KMS-11 (cell line): Measurements from ENCODE around the gene STXBP5.

Experiments
- H2AFZ ChIP-seq: fragments of 200-600 bp; sonication (generic); 2 replicates; pipeline ENCODE4 v1.6.1; 2016; ENCODE audit warnings: antibody characterized with exemption, mixed run types, low read depth
- H3K27ac ChIP-seq: fragments of 200-600 bp; sonication (generic); 2 replicates; pipeline ENCODE4 v1.6.1; 2016; ENCODE audit warnings: mild to moderate bottlenecking, mixed run types
- H3K27me3 ChIP-seq: fragments of 200-600 bp; sonication (generic); 2 replicates; pipeline ENCODE4 v1.6.1; 2017; ENCODE audit warnings: mild to moderate bottlenecking, low read depth, mixed run types, moderate library complexity; ENCODE audit not compliant: insufficient read depth
- H3K36me3 ChIP-seq: fragments of 200-600 bp; sonication (generic); 2 replicates; pipeline ENCODE4 v1.6.1; 2017; ENCODE audit warnings: mild to moderate bottlenecking, mixed run types; ENCODE audit not compliant: insufficient read depth
- H3K4me1 ChIP-seq: fragments of 200-600 bp; sonication (generic); 2 replicates; pipeline ENCODE4 v1.6.1; 2016; ENCODE audit warnings: mild to moderate bottlenecking, low read depth, mixed run types; ENCODE audit not compliant: poor library complexity, severe bottlenecking
- H3K4me2 ChIP-seq: fragments of 200-600 bp; sonication (generic); 2 replicates; pipeline ENCODE4 v1.7.0; 2016; ENCODE audit warnings: mild to moderate bottlenecking, mixed run types
- H3K4me3 ChIP-seq: fragments of 200-600 bp; sonication (generic); IDR thresholded peaks from 2 replicates; pipeline ENCODE4 v1.6.1; 2017; ENCODE audit warnings: low read depth, low read length, mixed read lengths; ENCODE audit not compliant: insufficient read depth
- H3K79me2 ChIP-seq: fragments of 200-600 bp; sonication (generic); 2 replicates; pipeline ENCODE4 v1.6.1; 2016; ENCODE audit warnings: low read depth, mixed run types; ENCODE audit not compliant: insufficient read depth
- H3K9ac ChIP-seq: fragments of 200-600 bp; sonication (generic); 2 replicates; pipeline ENCODE4 v1.6.1; 2016; ENCODE audit warnings: mild to moderate bottlenecking, mixed run types
- H4K20me1 ChIP-seq: fragments of 200-600 bp; sonication (generic); 2 replicates; pipeline ENCODE4 v1.6.1; 2016; ENCODE audit warnings: mild to moderate bottlenecking, mixed run types; ENCODE audit not compliant: insufficient read depth
- CTCF ChIP-seq: fragments of 200-600 bp; sonication (generic); conservative IDR thresholded peaks from 2 replicates; pipeline ENCODE4 v1.6.1; 2017; ENCODE audit warnings: low read depth, mild to moderate bottlenecking, antibody characterized with exemption, low read length, moderate library complexity, mixed read lengths

STXBP5 gene

GRCh38 chr6:147221739-147222138 is 17.5 kb downstream of the STXBP5 start:
- no peaks in the 10 kb centered on the region for H3K79me2 ChIP-seq
- H3K36me3 ChIP-seq = no peaks in the 10 kb centered on the region
- no peaks in the 10 kb centered on the region for H4K20me1 ChIP-seq
- no peak for TF ChIP-seq CTCF
- no peak overlapping the region for H3K27ac ChIP-seq
- no peak overlapping the region for H2AFZ ChIP-seq
- no peak overlapping the region for H3K9ac ChIP-seq
- H3K4me2 ChIP-seq = no peak overlapping the region
- no peaks in the 10 kb centered on the region for H3K4me1 ChIP-seq
- H3K4me3 ChIP-seq = no peak overlapping the region
- no peaks in the 10 kb centered on the region for H3K27me3 ChIP-seq

- Histone ChIP-seq H3K79me2 (no peaks in the 10 kb centered on the region), H3K27me3 (no peaks in the 10 kb centered on the region), H3K4me2 (no peak overlapping the region), H3K36me3 (no peaks in the 10 kb centered on the region), H2AFZ (no peak overlapping the region), H3K4me1 (no peaks in the 10 kb centered on the region), H3K27ac (no peak overlapping the region), H3K4me3 (no peak overlapping the region), H4K20me1 (no peaks in the 10 kb centered on the region), H3K9ac (no peak overlapping the region)
- peak; percentile 44 for TF ChIP-seq CTCF
Measured at GRCh38 chr6:147222160-147222838, 18.1 kb downstream of the STXBP5 start.

GRCh38 chr6:147223736-147224135 is 19.5 kb downstream of the STXBP5 start:
- Histone ChIP-seq H2AFZ (no peak overlapping the region), H3K9ac (no peak overlapping the region), H3K27me3 (no peaks in the 10 kb centered on the region), H3K79me2 (0 out of 2 replicates have a peak, but pooled peaks cover 3% of the 10 kb centered on the region), H3K4me1 (no peaks in the 10 kb centered on the region), H4K20me1 (no peaks in the 10 kb centered on the region), H3K4me2 (no peak overlapping the region), H3K36me3 (no peaks in the 10 kb centered on the region), H3K4me3 (no peak overlapping the region), H3K27ac (no peak overlapping the region)
- TF ChIP-seq CTCF = no peak

GRCh38 chr6:147226163-147226724 is 22.0 kb downstream of the STXBP5 start:
- Histone ChIP-seq H3K36me3 (no peaks in the 10 kb centered on the region), H3K79me2 (0 out of 2 replicates have a peak, but pooled peaks cover 3% of the 10 kb centered on the region), H3K27ac (no peak overlapping the region), H3K4me1 (no peaks in the 10 kb centered on the region), H2AFZ (no peak overlapping the region), H3K4me2 (no peak overlapping the region), H3K4me3 (no peak overlapping the region), H4K20me1 (no peaks in the 10 kb centered on the region), H3K9ac (no peak overlapping the region), H3K27me3 (no peaks in the 10 kb centered on the region)
- TF ChIP-seq CTCF = no peak
